AG04449 (cell line): Measurements from ENCODE around the gene GAR1.

Experiments
- CTCF ChIA-PET: fragments of 350-600 bp; formaldehyde crosslinking; extraction: SDS; loops from one replicate; lab custom pipeline; 2021; ENCODE audit warnings: antibody characterized with exemption; lab: Yijun Ruan, JAX
- POLR2A ChIA-PET: fragments of 400-600, 350-600 bp; formaldehyde crosslinking; extraction: SDS; loops from one replicate; lab custom pipeline; 2020; ENCODE audit warnings: antibody characterized with exemption, inconsistent platforms; lab: Yijun Ruan, JAX
- DNase-seq: peaks from one replicate; pipeline ENCODE4 v3.0.0-alpha.2; 2010; ENCODE audit warnings: low read depth, low spot score
- H3K4me3 ChIP-seq: 2 replicates; pipeline ENCODE4 v1.5.1; 2011; ENCODE audit warnings: low read depth, mild to moderate bottlenecking, control low read depth, low read length
- TF ChIP-seq, protein P1 (sequence below): IDR thresholded peaks from one replicate; pipeline ENCODE4 v1.5.1; 2011; ENCODE audit warnings: mild to moderate bottlenecking, moderate library complexity, low read length, control low read depth, inconsistent platforms; ENCODE audit not compliant: insufficient read depth; ENCODE audit errors: missing control alignments

Gene GAR1

GRCh38 chr4:109826719-109827118 is 11.2 kb downstream of the GAR1 start:
- ChIA-PET CTCF (interaction anchor here (0.6 to 4.9 kb wide), 16 partner anchors 10 to 413 kb away, joined by 3 to 55 read pairs (median 4); partner anchors contain the start of genes GAR1, PLA2G12A and SEC24B), POLR2A (no interaction called here)
- TF ChIP-seq, protein P1, sequence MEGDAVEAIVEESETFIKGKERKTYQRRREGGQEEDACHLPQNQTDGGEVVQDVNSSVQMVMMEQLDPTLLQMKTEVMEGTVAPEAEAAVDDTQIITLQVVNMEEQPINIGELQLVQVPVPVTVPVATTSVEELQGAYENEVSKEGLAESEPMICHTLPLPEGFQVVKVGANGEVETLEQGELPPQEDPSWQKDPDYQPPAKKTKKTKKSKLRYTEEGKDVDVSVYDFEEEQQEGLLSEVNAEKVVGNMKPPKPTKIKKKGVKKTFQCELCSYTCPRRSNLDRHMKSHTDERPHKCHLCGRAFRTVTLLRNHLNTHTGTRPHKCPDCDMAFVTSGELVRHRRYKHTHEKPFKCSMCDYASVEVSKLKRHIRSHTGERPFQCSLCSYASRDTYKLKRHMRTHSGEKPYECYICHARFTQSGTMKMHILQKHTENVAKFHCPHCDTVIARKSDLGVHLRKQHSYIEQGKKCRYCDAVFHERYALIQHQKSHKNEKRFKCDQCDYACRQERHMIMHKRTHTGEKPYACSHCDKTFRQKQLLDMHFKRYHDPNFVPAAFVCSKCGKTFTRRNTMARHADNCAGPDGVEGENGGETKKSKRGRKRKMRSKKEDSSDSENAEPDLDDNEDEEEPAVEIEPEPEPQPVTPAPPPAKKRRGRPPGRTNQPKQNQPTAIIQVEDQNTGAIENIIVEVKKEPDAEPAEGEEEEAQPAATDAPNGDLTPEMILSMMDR, result peak; percentile 20
- no peak overlapping the region for H3K4me3 ChIP-seq
- no peak for DNase-seq

DNA sequence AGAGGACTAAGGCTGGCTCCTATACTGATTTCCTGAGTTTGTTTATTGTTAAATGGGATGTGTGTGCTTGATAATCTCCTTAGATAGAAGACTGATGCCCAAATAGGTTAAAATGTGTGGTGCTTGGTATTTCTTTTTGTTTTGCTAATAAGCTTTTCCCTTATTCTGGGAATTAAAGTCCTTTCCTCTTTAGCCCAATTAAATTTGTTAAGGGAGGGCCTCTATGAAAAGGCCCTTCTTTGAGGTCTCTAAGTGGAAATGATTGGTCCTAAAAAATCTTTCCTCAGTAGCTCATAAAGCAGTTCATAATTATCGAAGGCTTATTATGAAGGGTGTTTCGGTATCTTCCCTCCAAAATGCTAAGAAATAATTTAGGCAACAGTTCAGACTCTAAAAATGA is 12.1 kb downstream of the GAR1 start, which contains the start of gene RRH:
Gene RRH (plus strand): TSS at position 301 of the 400 bp plus-strand sequence. CDS start 56 bp downstream, at position 357.
- TF ChIP-seq, protein P1, result no peak
- CTCF ChIA-PET, result interaction anchor here (0.6 to 4.9 kb wide), 10 partner anchors 11 to 1294 kb away, joined by 3 to 55 read pairs (median 7); partner anchors contain the start of genes GAR1, PLA2G12A and SEC24B
- POLR2A ChIA-PET, result no interaction called here
- no peak for DNase-seq
- H3K4me3 ChIP-seq, result no peak within 1 kb of the TSS

DNA sequence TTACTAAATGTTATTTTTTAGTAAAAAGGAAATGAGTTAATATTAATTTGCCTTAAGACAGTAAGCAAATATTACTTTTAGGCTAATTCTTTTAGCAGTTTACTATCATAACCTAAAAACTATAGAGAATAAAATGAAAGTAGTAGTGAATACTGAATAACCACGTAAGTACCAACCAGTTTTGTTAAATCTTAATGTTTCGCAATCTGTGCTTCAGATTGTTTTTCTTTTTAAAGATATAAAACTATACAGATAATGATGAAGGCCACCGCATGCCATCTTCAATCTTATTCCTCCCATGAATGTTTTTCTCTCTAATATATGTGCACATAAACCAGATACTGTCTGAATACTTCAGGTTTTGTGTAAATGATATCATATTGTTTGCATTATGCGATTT is 18.2 kb downstream of the GAR1 start:
- TF ChIP-seq, protein P1, result no peak
- H3K4me3 ChIP-seq, result no peak overlapping the region
- POLR2A ChIA-PET, result no interaction called here
- DNase-seq, result no peak
- CTCF ChIA-PET, result no interaction called here

DNA sequence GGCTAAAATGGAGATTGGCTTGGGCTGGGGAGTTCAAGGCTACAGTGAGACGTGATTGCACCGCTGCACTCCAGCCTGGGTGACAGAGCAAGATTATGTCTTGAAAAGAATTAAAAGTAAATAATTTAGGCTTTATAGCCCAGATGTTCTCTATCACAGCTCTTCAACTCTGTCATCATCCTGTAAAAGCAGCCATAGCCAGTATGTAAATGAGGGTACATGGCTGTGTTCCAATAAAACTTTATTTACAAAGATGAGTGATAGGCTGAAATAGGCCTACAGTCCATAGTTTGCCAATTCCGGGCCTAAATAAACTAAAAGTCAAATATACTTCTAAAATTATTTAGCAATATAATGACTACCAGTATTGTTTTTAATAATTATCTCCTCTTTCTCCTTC is 21.4 kb downstream of the GAR1 start:
- no peak overlapping the region for H3K4me3 ChIP-seq
- DNase-seq, result no peak
- ChIA-PET CTCF (no interaction called here), POLR2A (no interaction called here)
- TF ChIP-seq, protein P1, result no peak

DNA sequence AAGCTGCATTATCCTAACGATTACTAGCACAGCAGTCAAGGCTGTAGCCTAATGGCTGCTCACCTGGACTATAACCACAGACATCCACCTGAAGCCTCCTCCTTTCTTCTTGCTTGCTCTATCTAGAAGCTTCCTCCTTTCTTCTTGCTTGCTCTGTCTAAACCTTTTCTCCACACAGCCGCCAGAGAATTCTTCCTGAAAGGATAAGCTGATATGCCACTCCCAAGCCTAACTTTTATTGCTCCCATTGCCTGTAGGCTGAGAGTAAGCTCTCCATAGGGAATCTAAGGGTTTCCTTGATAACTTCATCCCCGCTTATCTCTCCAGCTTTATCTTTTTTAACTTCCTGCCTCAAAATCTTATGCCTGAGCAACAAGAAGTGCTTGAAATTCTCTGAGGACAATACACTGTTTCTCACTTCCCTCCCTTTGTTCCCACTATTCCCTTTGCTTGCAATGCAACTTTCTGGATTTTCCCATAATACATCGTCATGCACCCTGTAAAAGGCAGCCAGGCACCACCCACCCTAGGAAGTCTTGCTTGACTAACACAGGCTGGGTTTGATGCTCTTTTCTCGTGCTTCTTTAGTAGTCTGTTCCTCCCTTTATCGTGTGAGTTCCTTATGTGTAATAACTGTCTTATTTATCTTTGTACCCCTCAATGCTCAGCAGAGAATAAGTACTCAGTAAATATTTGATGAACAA is 31.0 kb downstream of the GAR1 start:
- no peak for DNase-seq
- TF ChIP-seq, protein P1, result no peak
- no peak overlapping the region for H3K4me3 ChIP-seq
- ChIA-PET CTCF (no interaction called here), POLR2A (no interaction called here)

DNA sequence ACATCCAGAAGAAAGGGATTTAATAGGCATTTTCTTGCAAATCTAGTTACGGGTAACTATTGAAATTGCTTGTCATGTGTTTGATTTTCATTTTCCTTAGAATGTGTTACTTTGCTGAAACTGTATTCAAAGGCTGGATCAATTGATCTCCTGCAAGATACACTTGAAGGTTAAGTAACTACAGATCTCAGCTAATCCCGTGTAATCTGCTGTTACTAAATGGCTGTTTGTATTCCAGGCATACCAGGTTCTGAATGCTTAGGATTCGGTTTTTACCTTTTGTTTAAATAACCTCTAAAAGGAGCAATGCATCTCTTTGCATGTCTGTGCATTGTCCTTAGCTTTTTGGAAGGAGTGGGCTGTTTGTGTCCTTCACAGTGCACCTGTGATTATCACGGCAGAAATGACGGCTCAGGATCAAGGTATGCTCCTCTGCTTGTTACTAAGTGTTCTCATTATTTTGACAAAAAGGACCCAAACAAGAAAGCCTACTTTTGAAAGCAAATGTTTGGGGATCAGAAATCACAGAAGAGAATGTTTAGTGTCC is 32.4 kb downstream of the GAR1 start, which contains the start of gene LRIT3:
Gene LRIT3 (plus strand): TSS at position 212 of the 547 bp plus-strand sequence. CDS start 95 bp downstream, at position 307.
- no peak within 1 kb of the TSS for H3K4me3 ChIP-seq
- TF ChIP-seq, protein P1, result no peak
- DNase-seq, result no peak
- ChIA-PET POLR2A (no interaction called here), CTCF (interaction anchor here (1.0 to 1.6 kb wide), 2 partner anchors 22 to 130 kb away, joined by 3 to 4 read pairs; no protein-coding TSS in a partner anchor)
